GM21360 (cell line): Measurements from ENCODE around the gene DENND2C.

Source experiments
- ATAC-seq: cut with Tn5 transposase; IDR thresholded peaks from one replicate; pipeline ENCODE4 v1.9.1; 2021; ENCODE audit warnings: mild to moderate bottlenecking, moderate library complexity; ENCODE audit not compliant: unreplicated experiment

The DENND2C gene

GRCh38 chr1:114688526-114688925 is 18.7 kb upstream of the DENND2C start:
- ATAC-seq: no peak

- ATAC-seq: no peak
These were observed 16.0 kb upstream of the DENND2C start for GRCh38 chr1:114685851-114686250.

GRCh38 chr1:114677691-114678090 is 7.8 kb upstream of the DENND2C start:
- no peak for ATAC-seq

- no peak for ATAC-seq
These were observed 6.3 kb upstream of the DENND2C start for GRCh38 chr1:114676115-114676514.

GRCh38 chr1:114671939-114672275 is 2.1 kb upstream of the DENND2C start:
- no peak for ATAC-seq

GRCh38 chr1:114671011-114671938 is 1.4 kb upstream of the DENND2C start:
- ATAC-seq: no peak

GRCh38 chr1:114670083-114671010 is 498 bp upstream of the DENND2C start:
- ATAC-seq: peak; percentile 96

GRCh38 chr1:114668784-114669561 is 876 bp downstream of the DENND2C start:
- ATAC-seq: no peak

- no peak for ATAC-seq
These were observed 1.5 kb downstream of the DENND2C start for GRCh38 chr1:114668373-114668772.

- ATAC-seq: no peak
These were observed 2.9 kb downstream of the DENND2C start for GRCh38 chr1:114666954-114667353.

- no peak for ATAC-seq
These were observed 9.6 kb downstream of the DENND2C start for GRCh38 chr1:114660238-114660637.

- ATAC-seq: no peak
These were observed 18.0 kb downstream of the DENND2C start for GRCh38 chr1:114651893-114652292.

- ATAC-seq: no peak
These were observed 21.3 kb downstream of the DENND2C start for GRCh38 chr1:114648503-114648902.

- ATAC-seq: no peak
These were observed 28.5 kb downstream of the DENND2C start for GRCh38 chr1:114641377-114641776.

- ATAC-seq: no peak
These were observed 30.9 kb downstream of the DENND2C start for GRCh38 chr1:114638910-114639309.

GRCh38 chr1:114632427-114632826 is 37.4 kb downstream of the DENND2C start:
- no peak for ATAC-seq

GRCh38 chr1:114627107-114627506 is 42.7 kb downstream of the DENND2C start:
- ATAC-seq: no peak

- no peak for ATAC-seq
These were observed 46.5 kb downstream of the DENND2C start for GRCh38 chr1:114623364-114623763.

- ATAC-seq: no peak
These were observed 49.4 kb downstream of the DENND2C start for GRCh38 chr1:114620419-114620818.

- ATAC-seq: no peak
These were observed 51.2 kb downstream of the DENND2C start for GRCh38 chr1:114618606-114619005.
